GM12801 (cell line): Measurements from ENCODE around the gene CFAP99.

Experiments used
- CTCF ChIP-seq: IDR thresholded peaks from one replicate; pipeline ENCODE4 v1.5.1; 2011; ENCODE audit warnings: control low read depth; ENCODE audit not compliant: insufficient read length; ENCODE audit errors: extremely low read depth

Gene CFAP99

GRCh38 chr4:2418650-2419571 is at the start of gene CFAP99:
Gene CFAP99 (plus strand): TSS chr4:2418955.
- no peak for TF ChIP-seq CTCF

- no peak for TF ChIP-seq CTCF
These were observed 48.0 kb upstream of the CFAP99 start for GRCh38 chr4:2370597-2371320.

GRCh38 chr4:2371765-2372487 is 46.8 kb upstream of the CFAP99 start:
- TF ChIP-seq CTCF: no peak

DNA sequence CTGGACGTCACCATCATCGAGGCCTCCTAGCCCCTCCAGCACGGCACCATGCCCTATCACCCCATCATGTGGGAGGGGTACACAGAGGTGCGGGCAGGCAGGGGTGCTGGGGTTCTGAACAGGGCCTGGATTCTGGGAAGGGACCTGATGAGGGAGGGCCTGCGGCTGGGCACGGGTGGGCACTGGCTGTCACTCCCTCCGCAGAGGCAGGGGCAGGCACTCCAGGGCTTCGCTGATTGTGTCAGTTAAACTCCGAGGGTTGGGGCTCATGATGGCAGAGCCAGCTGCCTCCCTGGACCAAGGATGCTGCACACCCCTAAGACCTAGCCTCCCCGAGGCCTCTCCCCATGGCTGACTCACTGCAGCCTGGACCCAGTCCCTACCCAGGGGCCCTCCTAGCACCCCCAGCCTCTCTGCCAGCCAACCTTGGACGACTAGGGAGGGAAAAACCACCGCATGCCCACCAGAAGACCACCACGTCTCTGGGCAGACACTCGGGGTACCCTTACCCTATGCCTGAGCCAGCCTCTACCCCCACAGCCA is 46.2 kb upstream of the CFAP99 start:
- TF ChIP-seq CTCF: no peak

- no peak for TF ChIP-seq CTCF
These were observed 45.2 kb upstream of the CFAP99 start for GRCh38 chr4:2373532-2373931.

GRCh38 chr4:2375427-2375826 is 43.3 kb upstream of the CFAP99 start:
- no peak for TF ChIP-seq CTCF

GRCh38 chr4:2377241-2377640 is 41.5 kb upstream of the CFAP99 start:
- no peak for TF ChIP-seq CTCF
